ENCODE measurements around the gene MAGI2. TPM values are rescaled to one million over a fixed set of nuclear protein-coding genes. Genes with fewer than 3 reads are reported as not detected.
A peak's percentile ranks its signal among the peaks of the same experiment; 100 is the strongest.

The MAGI2 gene
- total RNA-seq, 1 experiment from 2014 or later: 0.34 TPM

DNA sequence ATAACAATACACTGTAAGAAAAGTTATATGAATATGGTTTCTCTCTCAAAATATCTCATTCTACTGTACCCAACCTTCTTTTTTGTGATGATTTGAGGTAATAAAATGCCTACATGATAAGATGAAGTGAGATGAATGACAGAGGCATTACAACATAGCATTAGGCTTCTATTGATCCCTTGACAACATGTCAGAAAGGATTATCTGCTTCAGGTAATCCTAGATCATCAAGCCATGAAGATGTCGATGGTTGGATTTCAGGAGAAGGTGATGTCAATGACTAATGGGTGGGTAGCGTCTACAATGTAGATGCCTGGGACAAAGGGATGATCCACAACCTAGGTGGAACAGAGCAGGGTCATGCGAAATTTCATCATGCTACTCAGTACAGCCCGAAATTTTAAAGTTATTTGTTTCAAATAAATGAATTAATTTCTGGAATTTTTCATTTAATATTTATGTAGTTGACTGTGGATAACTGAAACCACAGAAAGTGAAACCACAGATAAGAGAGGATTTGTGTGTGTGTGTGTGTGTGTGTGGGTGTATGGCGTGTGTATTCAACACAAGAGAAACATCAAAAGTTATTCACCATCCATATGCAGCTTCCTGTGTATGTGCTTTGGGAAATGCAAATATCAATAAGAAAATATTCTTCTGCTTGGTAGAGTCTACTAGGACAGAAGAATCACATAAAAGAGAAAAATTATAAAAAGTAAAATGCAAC, 77.0 kb downstream of the MAGI2 start:
- no peak for DNase-seq (ENCODE audit: low read depth)

- peak; percentile 10 for DNase-seq (ENCODE audit: low read depth)
Measured at GRCh38 chr7:79361214-79361613, 92.3 kb downstream of the MAGI2 start.

DNA sequence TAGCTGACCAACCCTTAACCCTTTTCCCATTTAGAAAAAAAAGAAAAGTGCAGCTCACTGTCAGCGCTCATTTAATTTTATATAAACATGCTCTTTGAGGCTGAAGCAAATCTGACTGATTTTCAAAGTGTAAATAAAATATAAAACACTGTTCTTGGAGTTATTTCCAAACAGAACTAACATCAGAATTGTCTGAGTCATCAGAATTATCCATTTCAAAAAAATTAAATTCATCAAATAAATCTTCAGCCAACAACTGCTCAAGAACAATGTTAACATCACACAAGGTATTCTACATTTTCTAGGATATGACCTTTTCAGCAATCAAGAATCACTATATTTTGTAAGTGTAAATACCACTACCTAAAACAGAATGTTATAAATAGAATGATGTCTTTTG, 93.6 kb downstream of the MAGI2 start:
- no peak for DNase-seq (ENCODE audit: low read depth)

GRCh38 chr7:79357101-79357500, 96.4 kb downstream of the MAGI2 start:
- no peak for DNase-seq (ENCODE audit: low read depth)

DNA sequence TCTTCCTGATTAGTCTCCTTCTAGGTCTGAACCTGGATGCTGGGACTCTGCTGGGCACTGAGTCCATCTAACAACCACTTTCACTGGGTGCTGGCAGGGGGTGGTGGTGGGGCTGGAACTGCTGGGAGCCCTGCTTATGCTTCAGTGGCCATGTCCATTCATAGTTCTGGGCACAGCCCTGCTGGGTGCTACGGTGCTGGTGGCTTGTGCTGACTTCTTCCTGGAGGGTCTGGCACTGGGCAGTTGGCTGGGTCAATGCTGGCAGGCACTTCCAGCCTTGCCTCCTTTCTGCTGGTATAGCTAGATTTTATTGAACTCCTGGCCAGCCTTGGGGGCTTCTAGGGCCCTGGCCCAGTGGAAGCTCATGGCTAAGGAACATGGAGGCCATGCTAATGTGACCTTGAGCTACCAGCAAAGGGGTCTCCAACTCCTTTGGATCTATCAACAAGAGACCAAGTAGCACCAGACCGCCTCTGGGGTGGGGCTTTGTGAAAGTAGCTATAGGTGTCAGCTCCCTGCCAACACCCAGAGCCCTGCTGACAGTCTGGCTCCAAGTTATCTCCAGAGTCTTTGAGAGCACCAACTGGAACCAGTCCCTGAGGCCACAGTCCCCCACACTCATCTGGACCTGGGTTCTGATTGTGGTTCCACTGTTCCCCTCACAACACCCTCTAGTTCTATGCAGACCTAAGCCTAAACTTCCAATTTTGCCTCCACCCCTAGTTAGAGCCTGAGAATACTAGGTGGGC, 99.6 kb downstream of the MAGI2 start:
- DNase-seq (ENCODE audit: low read depth): no peak

DNA sequence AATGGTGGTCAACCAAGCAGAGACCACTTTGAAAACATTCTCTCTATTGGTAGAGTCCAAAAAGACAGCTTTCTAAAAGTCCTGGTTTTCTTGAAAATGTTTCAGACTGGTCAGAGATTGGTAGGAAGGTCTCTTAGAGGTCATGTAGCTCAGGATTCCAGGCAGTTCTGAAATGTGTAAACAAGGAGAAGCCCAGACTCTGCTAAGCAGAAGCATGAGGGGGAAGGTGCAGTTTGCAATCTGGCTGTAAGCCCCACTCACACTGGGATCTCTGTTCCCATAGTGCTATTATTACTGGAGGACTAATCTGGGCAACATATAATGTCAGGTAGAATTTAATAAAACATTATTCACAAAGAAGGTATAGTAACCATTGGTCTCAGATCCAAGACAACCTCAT, 101.1 kb downstream of the MAGI2 start:
- DNase-seq (ENCODE audit: low read depth): no peak

- no peak for DNase-seq (ENCODE audit: low read depth)
Measured at GRCh38 chr7:79347351-79347750, 106.1 kb downstream of the MAGI2 start.

GRCh38 chr7:79341902-79342301, 111.6 kb downstream of the MAGI2 start:
- DNase-seq (ENCODE audit: low read depth): no peak

- no peak for DNase-seq (ENCODE audit: low read depth)
Measured at GRCh38 chr7:79340212-79340611, 113.3 kb downstream of the MAGI2 start.

DNA sequence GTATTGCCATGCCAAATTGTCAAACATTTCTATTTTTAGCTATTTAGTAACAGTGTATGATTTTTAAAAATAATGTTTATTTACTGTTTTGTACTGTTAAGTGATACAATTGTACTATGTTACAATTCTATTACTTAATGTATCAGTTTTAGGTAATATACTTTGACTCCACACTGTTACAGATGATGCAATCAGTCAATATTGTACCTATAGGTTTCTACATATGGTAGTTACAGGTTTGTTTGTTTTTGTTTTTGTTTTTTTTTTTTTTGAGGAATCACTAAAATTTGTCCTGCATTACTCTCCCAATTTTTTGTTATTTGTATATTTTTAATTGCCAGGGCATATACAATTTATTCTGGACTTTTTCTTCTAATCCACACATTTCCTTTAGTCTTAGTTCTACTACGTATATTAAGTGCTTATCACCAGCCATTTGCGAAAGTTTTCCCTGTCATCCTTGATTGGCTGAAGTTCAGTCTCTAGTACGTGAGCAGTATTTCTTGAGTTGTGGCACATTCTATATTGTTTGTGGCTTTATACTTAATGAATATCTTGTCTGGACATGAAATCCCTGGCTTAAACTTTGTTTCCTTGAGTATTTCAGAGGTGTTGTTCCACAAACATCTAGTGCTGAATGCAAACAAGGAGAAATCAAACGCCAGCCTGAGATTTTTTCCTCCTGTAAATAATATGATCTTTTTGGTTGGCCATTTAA, 114.1 kb downstream of the MAGI2 start:
- no peak for DNase-seq (ENCODE audit: low read depth)

- no peak for DNase-seq (ENCODE audit: low read depth)
Measured at GRCh38 chr7:79337717-79338116, 115.8 kb downstream of the MAGI2 start.

DNA sequence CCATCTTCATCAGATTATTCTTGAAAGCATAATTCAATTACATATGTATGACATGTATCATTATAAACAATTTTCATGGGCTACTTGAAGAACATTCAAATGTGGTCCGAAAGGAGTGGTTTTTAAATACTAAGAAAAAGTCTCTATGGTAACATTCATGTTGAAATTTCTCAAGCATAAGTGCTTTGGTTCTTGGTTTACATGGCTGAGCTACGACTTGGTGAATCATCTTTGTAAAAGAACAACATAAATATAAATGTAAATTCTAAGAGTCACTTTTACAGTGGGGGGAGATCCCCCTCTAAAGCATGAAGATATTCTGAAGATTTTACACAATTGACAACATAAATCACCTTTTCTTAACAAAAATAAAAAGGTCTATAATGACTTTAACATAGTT, 118.6 kb downstream of the MAGI2 start:
- DNase-seq (ENCODE audit: low read depth): no peak

DNA sequence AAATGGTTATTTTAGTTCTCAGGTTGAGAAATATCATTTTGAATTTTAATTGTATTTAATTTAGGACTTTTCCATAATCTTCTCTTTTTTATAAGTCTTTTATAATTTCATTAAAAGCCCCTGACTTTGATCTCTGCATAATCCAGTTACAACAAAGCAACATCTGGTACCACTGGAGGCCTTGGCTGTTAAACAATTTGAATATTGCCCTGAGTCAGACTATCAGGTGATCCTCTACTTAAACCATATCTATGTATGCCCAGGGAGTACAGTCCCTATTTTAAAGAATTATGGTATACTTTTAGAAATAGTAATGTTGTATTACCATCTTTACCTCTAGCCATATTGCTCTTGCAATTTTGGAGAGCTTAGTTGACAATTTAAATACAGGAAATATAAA, 119.1 kb downstream of the MAGI2 start:
- DNase-seq (ENCODE audit: low read depth): no peak

DNA sequence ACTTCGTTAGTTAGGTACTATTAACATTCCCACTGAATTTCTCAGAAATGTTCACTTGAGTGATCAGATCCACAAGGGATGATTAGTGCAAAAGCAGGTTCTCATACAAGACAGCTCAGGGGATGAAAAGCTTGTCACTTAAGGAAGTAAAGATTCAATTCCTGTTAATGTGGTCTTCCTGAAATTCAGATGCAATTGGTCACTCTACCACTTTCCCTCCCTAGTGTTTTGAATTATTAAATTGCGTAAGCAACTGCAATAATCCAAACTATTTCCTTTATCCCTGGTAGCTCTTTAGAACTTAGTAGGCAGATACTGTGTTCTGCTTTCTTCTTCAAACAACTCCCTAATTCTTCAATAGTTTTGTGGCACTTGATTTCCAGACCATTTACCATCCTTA, 121.4 kb downstream of the MAGI2 start:
- no peak for DNase-seq (ENCODE audit: low read depth)

DNA sequence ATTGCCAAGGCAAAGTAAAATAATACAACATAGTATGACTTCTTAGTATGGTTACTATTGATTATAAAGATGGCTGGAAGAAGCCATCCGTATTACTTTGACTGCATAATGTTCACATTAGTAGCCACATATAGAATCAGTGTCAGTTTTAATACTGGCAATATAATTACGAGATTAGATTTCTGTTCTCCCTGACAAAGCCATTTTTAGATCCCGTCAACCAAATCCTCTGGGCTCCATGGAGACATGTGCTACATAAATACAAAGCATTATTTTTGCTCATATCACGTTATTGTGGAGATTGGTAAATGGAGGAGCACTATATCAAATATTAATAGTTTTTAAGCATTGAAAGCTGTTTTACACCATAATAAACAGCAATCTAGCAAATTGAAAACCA, 124.0 kb downstream of the MAGI2 start:
- no peak for DNase-seq (ENCODE audit: low read depth)

DNA sequence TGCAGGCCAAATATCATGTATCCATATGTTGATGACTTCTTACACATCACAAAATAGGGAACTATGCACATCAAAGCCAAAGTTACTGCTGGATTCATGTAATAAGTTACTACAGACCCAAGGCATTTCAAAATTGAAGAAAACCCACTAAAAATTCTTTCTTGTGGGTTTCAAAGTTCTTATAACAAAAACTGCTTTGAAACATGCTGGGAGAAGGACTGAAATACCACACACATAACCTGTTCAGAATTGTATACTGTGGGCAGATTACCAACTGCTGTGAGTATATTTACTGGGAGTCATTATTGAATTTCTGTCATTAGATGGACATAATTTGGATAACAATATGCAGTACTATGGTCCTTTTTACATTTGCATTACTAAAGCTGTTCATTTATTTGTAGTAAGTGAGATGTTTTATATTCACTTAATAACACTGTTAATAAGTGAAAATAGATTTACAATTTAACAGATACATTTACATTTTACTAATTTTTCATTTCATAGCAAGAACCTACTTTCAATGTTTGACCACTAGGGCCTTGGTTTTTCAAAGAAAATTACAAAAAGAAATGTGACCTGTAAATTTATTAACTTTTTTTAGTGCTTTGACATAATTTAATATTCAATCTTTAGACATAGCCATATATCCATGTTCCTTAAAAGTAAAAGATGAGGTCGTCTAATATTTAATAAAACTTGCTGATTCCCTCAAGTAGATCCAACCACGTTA, 132.6 kb downstream of the MAGI2 start:
- no peak for DNase-seq (ENCODE audit: low read depth)

- no peak for DNase-seq (ENCODE audit: low read depth)
Measured at GRCh38 chr7:79319369-79319768, 134.1 kb downstream of the MAGI2 start.

DNA sequence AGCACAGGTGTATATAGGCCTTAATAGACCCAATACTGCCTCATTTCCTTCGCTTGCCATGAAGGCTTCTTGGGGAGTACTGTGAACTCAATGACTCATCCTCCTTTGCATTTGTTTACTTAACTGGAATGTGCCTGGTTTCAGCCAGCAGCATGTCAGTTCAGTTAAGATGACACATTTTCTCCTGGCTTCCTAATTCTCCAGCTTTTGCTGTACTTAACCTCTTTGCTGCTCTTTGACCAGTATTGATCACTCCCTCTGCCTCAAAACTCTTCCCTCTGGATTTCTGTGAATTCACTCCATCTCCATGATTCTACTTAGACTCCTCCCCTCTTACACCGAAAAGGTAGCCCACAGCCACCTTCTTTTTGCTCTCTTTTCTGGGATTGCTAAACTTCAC, 135.7 kb downstream of the MAGI2 start:
- peak; percentile 75 for DNase-seq (ENCODE audit: low read depth)

GRCh38 chr7:79312022-79312421, 141.4 kb downstream of the MAGI2 start:
- DNase-seq (ENCODE audit: low read depth): no peak

DNA sequence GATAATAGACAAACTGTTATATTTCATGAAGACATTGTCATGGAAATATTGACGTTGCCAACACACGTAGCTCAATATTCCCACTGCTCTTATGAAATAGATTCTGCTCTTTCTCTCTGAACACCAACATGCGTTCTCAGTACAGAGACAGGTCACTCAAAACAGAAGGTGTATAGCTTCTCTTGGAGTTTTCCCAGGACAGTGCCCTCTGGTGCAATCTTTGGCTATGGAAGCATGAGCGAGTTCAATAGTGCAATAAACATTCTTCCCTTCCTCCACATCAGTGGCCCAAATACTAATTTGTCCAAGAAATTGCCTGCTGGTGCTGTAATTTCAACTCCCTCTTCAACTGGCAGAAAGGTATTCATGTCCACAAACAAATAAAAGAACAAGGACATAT, 145.3 kb downstream of the MAGI2 start:
- DNase-seq (ENCODE audit: low read depth): no peak

DNA sequence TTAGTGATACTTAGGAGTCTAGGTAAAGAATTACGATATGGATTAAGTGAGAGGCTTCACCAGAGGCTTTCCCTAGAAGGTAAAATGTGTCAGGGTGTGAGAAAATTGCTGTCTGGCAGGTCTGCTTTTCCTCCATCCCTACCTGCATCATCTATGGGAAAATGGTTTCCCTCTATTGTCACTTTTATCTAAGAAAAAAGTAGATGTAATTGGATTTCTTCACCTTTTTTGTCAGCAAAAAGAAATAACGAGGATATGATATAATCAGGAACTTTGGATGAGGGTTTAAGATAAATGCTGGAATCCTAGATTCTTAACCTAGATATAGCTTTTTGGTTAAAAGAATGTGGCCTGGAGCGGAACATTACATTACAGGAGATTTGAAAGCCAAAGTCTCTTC, 146.1 kb downstream of the MAGI2 start:
- no peak for DNase-seq (ENCODE audit: low read depth)

DNA sequence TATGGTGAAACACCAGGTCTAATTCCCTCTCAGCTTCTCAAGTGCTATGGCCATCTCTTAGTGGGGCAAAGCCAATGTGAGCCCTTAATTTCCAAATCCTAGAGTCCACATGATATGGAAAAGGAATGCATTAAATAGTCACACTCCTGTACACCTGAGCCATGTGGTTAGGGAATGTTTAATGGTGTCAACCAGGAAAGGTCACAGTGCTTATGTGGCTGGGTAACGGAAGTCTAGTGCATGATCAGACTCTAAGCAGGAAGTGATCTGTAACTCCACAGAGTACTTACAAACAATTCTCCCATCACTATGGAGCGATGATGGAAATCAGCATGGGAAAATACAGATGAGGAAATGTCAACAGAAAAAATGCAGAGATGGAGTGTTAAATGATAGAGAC, 148.8 kb downstream of the MAGI2 start:
- no peak for DNase-seq (ENCODE audit: low read depth)

Data from Daoy (cell line).